CD4-positive, alpha-beta T cell treated with Interleukin-1 beta for 1 hour (primary cell): ENCODE measurements around the gene TOX2.

ENCODE experiments used
- DNase-seq, 2 donors: peaks; one replicate each; pipeline ENCODE4 v3.0.0-alpha.2; 2020 to 2022

TOX2 gene

GRCh38 chr20:44004306-44004915, 89.8 kb downstream of the TOX2 start:
- no peak for DNase-seq

GRCh38 chr20:44005661-44006060, 91.0 kb downstream of the TOX2 start:
- no peak for DNase-seq

- no peak for DNase-seq
Measured at GRCh38 chr20:44006126-44006525, 91.5 kb downstream of the TOX2 start.

GRCh38 chr20:44006578-44006977, 91.9 kb downstream of the TOX2 start:
- DNase-seq = no peak

- DNase-seq = no peak
Measured at GRCh38 chr20:44008806-44009678, 94.4 kb downstream of the TOX2 start.

GRCh38 chr20:44009679-44009992, 95.0 kb downstream of the TOX2 start:
- DNase-seq = no peak

GRCh38 chr20:44010162-44010704, 95.6 kb downstream of the TOX2 start:
- no peak for DNase-seq

GRCh38 chr20:44011251-44011940, 96.7 kb downstream of the TOX2 start:
- DNase-seq = peak in 1 of 2 donors; percentile 17

- DNase-seq = no peak
Measured at GRCh38 chr20:44012466-44013226, 98.0 kb downstream of the TOX2 start.

GRCh38 chr20:44014807-44015732, 100.4 kb downstream of the TOX2 start:
- no peak for DNase-seq

- no peak for DNase-seq
Measured at GRCh38 chr20:44015733-44016103, 101.1 kb downstream of the TOX2 start.

GRCh38 chr20:44016525-44016924, 101.9 kb downstream of the TOX2 start:
- no peak for DNase-seq

- no peak for DNase-seq
Measured at GRCh38 chr20:44017211-44017610, 102.6 kb downstream of the TOX2 start.

- DNase-seq = no peak
Measured at GRCh38 chr20:44017905-44018258, 103.2 kb downstream of the TOX2 start.

- DNase-seq = no peak
Measured at GRCh38 chr20:44018259-44018941, 103.7 kb downstream of the TOX2 start.

- DNase-seq = no peak
Measured at GRCh38 chr20:44018942-44019637, 104.4 kb downstream of the TOX2 start.

- peak in 1 of 2 donors; percentile 35 for DNase-seq
Measured at GRCh38 chr20:44019638-44020335, 105.1 kb downstream of the TOX2 start.

- DNase-seq = no peak
Measured at GRCh38 chr20:44020406-44021148, 105.9 kb downstream of the TOX2 start.

- DNase-seq = no peak
Measured at GRCh38 chr20:44021186-44021585, 106.5 kb downstream of the TOX2 start.
